ENCODE measurements around the gene PIEZO2.

GRCh38 chr18:10690366-10690765, 459.0 kb downstream of the PIEZO2 start:
- TF ChIP-seq CTCF (IDR thresholded peaks at IDR 0.05; ENCODE audit: low read length) (no peak), EZH2 (IDR thresholded peaks at IDR 0.05; ENCODE audit: borderline replicate concordance, low read length) (no peak)

Measured in OCI-LY1 (cell line).